GM23248 (cell line): Measurements from ENCODE around the gene OR6A2. TPM values are rescaled to one million over a fixed set of nuclear protein-coding genes. Genes with fewer than 3 reads are reported as not detected.
A peak's percentile ranks its signal among the peaks of the same experiment; 100 is the strongest.
"Not testable (repeated sequence)": the region's sequence is repeated elsewhere in the genome, so short reads cannot be mapped to it uniquely, and the experiment has no call there.

ENCODE experiments used
- DNase-seq: peaks from one replicate; pipeline ENCODE4 v3.0.0-alpha.2; 2015
- H2AFZ ChIP-seq: fragments of 200-600 bp; sonication (generic); 2 replicates; pipeline ENCODE4 v1.6.1; 2016; ENCODE audit warnings: antibody characterized with exemption
- H3F3A ChIP-seq: fragments of 200-600 bp; sonication (generic); 2 replicates; pipeline ENCODE4 v1.6.1; 2016; ENCODE audit warnings: mild to moderate bottlenecking, antibody characterized with exemption, mixed run types; ENCODE audit not compliant: insufficient read depth
- H3K27ac ChIP-seq: fragments of 200-600 bp; sonication (generic); 2 replicates; pipeline ENCODE4 v1.5.1; 2016; ENCODE audit warnings: mild to moderate bottlenecking
- H3K27me3 ChIP-seq: fragments of 200-600 bp; sonication (generic); replicated peaks from 2 replicates; pipeline ENCODE4 v1.6.1; 2016; ENCODE audit warnings: mild to moderate bottlenecking; ENCODE audit not compliant: insufficient read depth
- H3K36me3 ChIP-seq: fragments of 200-600 bp; sonication (generic); 2 replicates; pipeline ENCODE4 v1.6.1; 2016; ENCODE audit warnings: low read depth, mild to moderate bottlenecking
- H3K4me1 ChIP-seq: fragments of 200-600 bp; sonication (generic); 2 replicates; pipeline ENCODE4 v1.6.1; 2016; ENCODE audit warnings: mild to moderate bottlenecking; ENCODE audit not compliant: insufficient read depth
- H3K4me2 ChIP-seq: fragments of 200-600 bp; sonication (generic); one replicate; pipeline ENCODE4 v1.6.1; 2016; ENCODE audit warnings: mild to moderate bottlenecking; ENCODE audit not compliant: unreplicated experiment
- H3K4me3 ChIP-seq: fragments of 200-600 bp; sonication (generic); 2 replicates; pipeline ENCODE4 v1.5.1; 2016; ENCODE audit warnings: mild to moderate bottlenecking
- H3K79me2 ChIP-seq: fragments of 200-600 bp; sonication (generic); 2 replicates; pipeline ENCODE4 v1.6.1; 2016; ENCODE audit warnings: mild to moderate bottlenecking; ENCODE audit not compliant: insufficient read depth
- H3K9ac ChIP-seq: fragments of 200-600 bp; sonication (generic); 2 replicates; pipeline ENCODE4 v1.6.1; 2016; ENCODE audit warnings: mild to moderate bottlenecking
- H3K9me2 ChIP-seq: fragments of 200-600 bp; sonication (generic); 2 replicates; pipeline ENCODE4 v1.6.1; 2016; ENCODE audit warnings: mixed run types, mild to moderate bottlenecking, moderate library complexity; ENCODE audit not compliant: insufficient read depth
- H3K9me3 ChIP-seq: fragments of 200-600 bp; sonication (generic); one replicate; pipeline ENCODE4 v1.6.1; 2017; ENCODE audit warnings: low read depth
- H4K20me1 ChIP-seq: fragments of 200-600 bp; sonication (generic); 2 replicates; pipeline ENCODE4 v1.6.0; 2016; ENCODE audit not compliant: insufficient read depth
- EZH2 ChIP-seq: fragments of 200-600 bp; sonication (generic); IDR thresholded peaks from 2 replicates; pipeline ENCODE4 v1.6.1; 2018; ENCODE audit warnings: antibody characterized with exemption, mild to moderate bottlenecking; ENCODE audit not compliant: insufficient read depth, poor library complexity, severe bottlenecking
- EZH2phosphoT487 ChIP-seq: fragments of 200-600 bp; sonication (generic); IDR thresholded peaks from 2 replicates; pipeline ENCODE4 v1.6.1; 2018; ENCODE audit warnings: antibody characterized with exemption, moderate library complexity, mild to moderate bottlenecking, low read depth; ENCODE audit not compliant: insufficient read depth
- WGBS, 2 experiments: methylation state at CpG; one replicate each; pipeline ENCODE4 v1.1.6; 2015 to 2017; ENCODE audit warnings: low lambda C conversion rate in 2 of 2, low coverage in 1 of 2; ENCODE audit errors: missing lambda C conversion rate in 2 of 2; 5-methylcytosine and 5-hydroxymethylcytosine counted together
- in situ Hi-C: fragments of 300-500 bp; cut with MboI; formaldehyde crosslinking; loops from 2 replicates; pipeline ENCODE4 v1.15.0; 2020
- polyA plus RNA-seq: library from polyadenylated mRNA; unstranded; fragments of >200 nt; fragmentation: Nextera tagmentation; extraction: Ambion mirVana; gene quantifications from 2 replicates; pipeline ENCODE4 v1.2.1, GENCODE V29; 2016
- total RNA-seq: library from RNA; depleted of rRNA; stranded (reverse); fragments of >200 nt; shearing (Covaris generic); gene quantifications from 2 replicates; pipeline ENCODE4 v1.2.3, GENCODE V29; 2014

OR6A2 gene
- total and polyA plus RNA-seq, 2 experiments from 2014 or later, result not detected

DNA sequence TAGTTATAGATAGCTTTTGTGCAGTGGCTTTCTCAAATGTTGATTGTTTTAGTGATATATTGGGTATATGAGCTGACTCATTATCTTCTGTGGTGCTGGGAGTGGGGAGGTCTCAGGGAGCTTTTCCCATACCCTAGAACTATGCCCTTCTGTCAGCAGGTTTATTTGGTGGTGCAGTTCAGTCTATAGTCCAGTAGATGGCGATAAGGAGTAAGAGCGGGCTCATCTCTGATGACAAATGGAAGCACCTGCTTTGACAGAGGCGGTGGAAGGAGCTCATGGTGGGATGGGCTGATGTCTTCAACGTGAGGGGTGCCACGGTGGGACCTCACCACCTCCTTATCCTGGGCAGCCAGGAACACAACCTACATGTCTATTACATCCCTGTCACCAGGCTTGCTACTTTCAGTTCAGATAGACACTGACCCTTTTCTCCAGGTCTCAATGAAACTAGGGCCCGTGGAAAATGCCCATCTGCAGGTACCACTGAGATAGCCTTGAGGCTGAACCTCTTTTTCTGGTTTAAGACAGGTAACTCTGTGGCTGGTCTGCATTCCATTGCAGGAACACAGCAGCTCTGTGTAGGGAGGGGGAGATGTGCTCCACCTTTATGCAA, 13.0 kb upstream of the OR6A2 start:
- Histone ChIP-seq H3K9ac (no peak overlapping the region), H3K27ac (no peak overlapping the region), H3K4me2 (no peak overlapping the region), H3F3A (no peaks in the 10 kb centered on the region), H4K20me1 (no peaks in the 10 kb centered on the region), H3K4me1 (no peaks in the 10 kb centered on the region), H3K4me3 (no peak overlapping the region), H3K9me2 (no peaks in the 10 kb centered on the region), H3K36me3 (no peaks in the 10 kb centered on the region), H3K9me3 (no peaks in the 10 kb centered on the region), H3K27me3 (no peaks in the 10 kb centered on the region), H3K79me2 (no peaks in the 10 kb centered on the region), H2AFZ (no peak overlapping the region)
- TF ChIP-seq EZH2 (no peak), EZH2phosphoT487 (no peak)
- peak; percentile 54 for DNase-seq
- in situ Hi-C loops, result no loop called here
- WGBS, 2 experiments, result 16 to 17% methylated on average over 6 of the region's 6 CpGs

DNA sequence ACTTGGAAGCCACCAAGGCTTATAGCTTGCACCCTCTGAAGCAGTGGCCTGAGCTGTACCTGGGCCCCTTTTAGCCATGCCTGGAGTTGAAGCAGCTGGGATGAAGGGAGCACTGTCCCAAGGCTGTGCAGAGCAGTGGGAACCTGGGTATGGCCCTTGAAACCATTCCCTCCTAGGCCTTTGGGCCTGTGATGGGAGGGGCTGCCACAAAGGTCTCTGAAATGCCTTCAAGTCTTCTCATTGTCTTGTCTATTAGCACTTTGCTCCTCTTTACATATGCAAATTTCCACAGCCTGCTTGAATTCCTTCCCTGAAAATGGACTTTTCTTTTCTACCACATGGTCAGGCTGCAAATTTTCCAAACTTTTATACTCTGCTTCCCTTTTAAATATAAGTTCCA, 1.6 kb upstream of the OR6A2 start:
- H3K9ac ChIP-seq, H3K9me3 ChIP-seq, H3K4me1 ChIP-seq, H3K9me2 ChIP-seq, H3K79me2 ChIP-seq, in situ Hi-C loops, H2AFZ ChIP-seq, H3K4me3 ChIP-seq, H4K20me1 ChIP-seq, H3K4me2 ChIP-seq, H3K27ac ChIP-seq, H3K36me3 ChIP-seq, H3F3A ChIP-seq, DNase-seq, H3K27me3 ChIP-seq: not testable (repeated sequence)

DNA sequence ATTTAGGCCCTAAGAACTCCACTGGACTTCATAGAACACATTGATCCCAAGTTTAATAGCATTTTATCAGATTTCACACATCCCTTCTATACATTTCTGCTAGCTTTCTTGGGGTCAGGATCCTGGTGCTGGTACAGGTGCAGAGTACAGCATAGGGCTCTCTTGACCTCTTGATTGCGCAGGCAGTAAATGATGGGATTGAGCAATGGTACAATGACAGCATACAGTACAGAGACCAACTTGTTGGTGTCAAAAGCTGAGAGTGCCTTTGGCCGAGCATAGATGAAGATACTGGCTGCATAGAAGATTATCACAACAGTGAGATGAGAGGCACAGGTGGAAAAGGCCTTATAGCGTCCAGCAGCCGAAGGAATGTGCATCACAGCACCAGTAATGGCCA, 4.8 kb downstream of the OR6A2 start:
- in situ Hi-C loops, result no loop called here
- Histone ChIP-seq H3K9ac (no peak overlapping the region), H3K79me2 (no peaks in the 10 kb centered on the region), H3K9me3 (no peaks in the 10 kb centered on the region), H3K4me1 (0 out of 2 replicates have a peak, but pooled peaks cover 2% of the 10 kb centered on the region), H3K27me3 (no peaks in the 10 kb centered on the region), H3K36me3 (no peaks in the 10 kb centered on the region), H4K20me1 (no peaks in the 10 kb centered on the region), H3K27ac (no peak overlapping the region), H3F3A (no peaks in the 10 kb centered on the region; the same call in 1 of the 2 replicates), H3K9me2 (no peaks in the 10 kb centered on the region), H2AFZ (no peak overlapping the region), H3K4me3 (no peak overlapping the region), H3K4me2 (no peak overlapping the region)
- TF ChIP-seq EZH2phosphoT487, result no peak
- TF ChIP-seq EZH2, result no peak
- DNase-seq, result no peak
- 51 to 55% methylated on average over 4 of the region's 4 CpGs for WGBS, 2 experiments

DNA sequence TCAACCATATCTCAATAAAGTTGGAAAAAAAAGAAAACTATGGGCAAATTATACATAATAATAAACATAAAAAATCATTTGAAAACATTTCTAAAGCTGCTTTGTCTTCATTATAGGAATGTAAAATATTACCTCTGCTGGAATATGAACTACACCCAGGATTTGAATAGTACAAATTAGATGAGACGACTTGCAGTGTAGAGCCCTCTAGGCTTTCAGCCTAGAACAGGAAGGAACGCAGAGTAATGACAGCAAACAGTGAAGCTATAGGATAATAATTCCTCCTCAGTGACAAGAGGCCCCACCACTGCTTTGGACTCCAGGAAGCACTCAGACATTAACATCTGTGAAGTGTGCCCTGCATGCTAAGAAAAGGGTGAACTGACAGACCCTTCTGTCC, 8.9 kb downstream of the OR6A2 start:
- WGBS, 2 experiments, result 32 to 39% methylated on average over 2 of the region's 2 CpGs
- H3K27ac ChIP-seq, result no peak overlapping the region
- H2AFZ ChIP-seq, result no peak overlapping the region
- H3K4me3 ChIP-seq, result no peak overlapping the region
- in situ Hi-C loops, result no loop called here
- H3K4me2 ChIP-seq, result no peak overlapping the region
- no peaks in the 10 kb centered on the region for H3K9me3 ChIP-seq
- H3K27me3 ChIP-seq, result no peaks in the 10 kb centered on the region
- H3K4me1 ChIP-seq, result no peaks in the 10 kb centered on the region
- TF ChIP-seq EZH2, result no peak
- no peaks in the 10 kb centered on the region for H3K36me3 ChIP-seq
- no peak for DNase-seq
- no peaks in the 10 kb centered on the region for H3F3A ChIP-seq
- H3K9me2 ChIP-seq, result no peaks in the 10 kb centered on the region
- no peak overlapping the region for H3K9ac ChIP-seq
- no peaks in the 10 kb centered on the region for H4K20me1 ChIP-seq
- no peaks in the 10 kb centered on the region for H3K79me2 ChIP-seq

DNA sequence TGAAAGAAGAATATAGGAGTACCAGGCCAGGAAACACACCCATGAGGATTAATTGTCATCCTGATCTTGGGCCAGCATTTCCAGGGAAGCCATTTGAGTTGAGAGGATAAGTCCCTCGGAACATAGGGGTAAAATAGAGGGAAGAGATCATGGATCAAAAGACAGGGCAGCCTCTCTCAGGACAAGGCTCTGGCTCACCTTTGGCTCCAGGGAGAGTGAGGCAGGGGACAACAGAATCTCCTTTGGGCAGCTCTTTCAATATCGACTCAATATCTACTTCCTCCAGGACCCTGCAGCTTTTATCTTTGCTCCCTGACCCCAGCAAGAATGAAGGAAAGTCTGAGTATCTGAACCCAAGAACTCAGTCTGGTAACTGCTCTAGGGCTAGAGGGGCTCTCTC, 16.8 kb downstream of the OR6A2 start, which contains the start of gene OR2AG1:
OR2AG1 (plus strand) TSS at position 301 of the 400 bp plus-strand sequence. CDS start 2,018 bp downstream, outside the sequence.
- Histone ChIP-seq H3K4me3 (no peak within 1 kb of the TSS), H3K4me2 (no peak within 1 kb of the TSS), H3K36me3 (no peaks in the 10 kb centered on the region), H3K9me3 (no peaks in the 10 kb centered on the region), H4K20me1 (no peaks in the 10 kb centered on the region), H3K27ac (no peak within 1 kb of the TSS), H3K4me1 (no peaks in the 10 kb centered on the region), H3K9ac (no peak within 1 kb of the TSS), H3K9me2 (no peaks in the 10 kb centered on the region), H3K27me3 (no peaks in the 10 kb centered on the region), H2AFZ (no peak within 1 kb of the TSS), H3F3A (no peaks in the 10 kb centered on the region), H3K79me2 (no peaks in the 10 kb centered on the region)
- WGBS, 2 experiments, result 38 to 71% methylated on average over 2 of the region's 2 CpGs
- in situ Hi-C loops, result no loop called here
- no peak for DNase-seq
- TF ChIP-seq EZH2, result no peak
